ENCODE data around the gene AXIN1.

DNA sequence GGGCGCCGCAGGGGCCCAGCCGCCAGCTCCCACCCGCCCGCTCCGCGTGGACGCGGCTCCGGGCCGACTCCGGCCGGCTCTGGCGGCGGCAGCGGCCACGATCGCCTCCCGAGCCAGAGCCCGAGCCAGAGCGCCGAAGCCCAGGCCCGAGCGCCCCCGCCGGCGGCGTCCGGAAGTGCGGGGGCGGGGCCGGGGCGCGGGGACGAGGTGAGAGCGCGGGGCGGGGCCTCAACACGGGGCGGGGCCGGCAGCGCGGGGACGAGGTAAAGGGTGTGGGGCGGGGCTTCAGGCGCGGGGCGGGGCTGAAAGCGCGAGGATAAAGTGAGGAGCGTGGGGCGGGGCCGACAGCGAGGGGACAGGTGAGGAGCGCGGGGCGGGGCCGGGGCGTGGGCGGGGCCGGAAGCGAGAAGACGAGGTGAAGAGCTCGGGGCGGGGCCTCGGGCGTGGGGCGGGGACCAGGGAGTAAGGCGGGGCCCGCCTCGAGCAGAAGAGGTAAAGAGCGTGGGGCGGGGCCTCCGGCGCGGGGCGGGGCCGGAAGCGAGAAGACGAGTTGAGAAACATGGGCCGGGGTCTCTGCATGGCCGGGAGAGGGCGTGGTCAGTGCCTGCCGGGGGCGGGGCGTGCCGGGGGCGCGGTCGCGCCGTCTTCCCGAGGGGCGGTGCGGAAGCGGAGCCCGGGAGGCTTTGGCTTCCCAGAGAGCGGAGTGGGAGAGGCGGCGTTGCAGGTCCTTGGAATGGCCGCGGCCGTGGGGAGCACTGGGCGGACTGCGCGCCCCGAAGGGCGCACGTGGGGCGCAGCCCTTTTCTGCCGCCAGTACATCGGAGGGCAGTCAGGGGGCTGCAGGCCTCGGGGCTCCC is at the start of gene AXIN1:
- TF ChIP-seq, protein P1, sequence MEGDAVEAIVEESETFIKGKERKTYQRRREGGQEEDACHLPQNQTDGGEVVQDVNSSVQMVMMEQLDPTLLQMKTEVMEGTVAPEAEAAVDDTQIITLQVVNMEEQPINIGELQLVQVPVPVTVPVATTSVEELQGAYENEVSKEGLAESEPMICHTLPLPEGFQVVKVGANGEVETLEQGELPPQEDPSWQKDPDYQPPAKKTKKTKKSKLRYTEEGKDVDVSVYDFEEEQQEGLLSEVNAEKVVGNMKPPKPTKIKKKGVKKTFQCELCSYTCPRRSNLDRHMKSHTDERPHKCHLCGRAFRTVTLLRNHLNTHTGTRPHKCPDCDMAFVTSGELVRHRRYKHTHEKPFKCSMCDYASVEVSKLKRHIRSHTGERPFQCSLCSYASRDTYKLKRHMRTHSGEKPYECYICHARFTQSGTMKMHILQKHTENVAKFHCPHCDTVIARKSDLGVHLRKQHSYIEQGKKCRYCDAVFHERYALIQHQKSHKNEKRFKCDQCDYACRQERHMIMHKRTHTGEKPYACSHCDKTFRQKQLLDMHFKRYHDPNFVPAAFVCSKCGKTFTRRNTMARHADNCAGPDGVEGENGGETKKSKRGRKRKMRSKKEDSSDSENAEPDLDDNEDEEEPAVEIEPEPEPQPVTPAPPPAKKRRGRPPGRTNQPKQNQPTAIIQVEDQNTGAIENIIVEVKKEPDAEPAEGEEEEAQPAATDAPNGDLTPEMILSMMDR (IDR thresholded peaks at IDR 0.05), result peak in 4 of 6 experiments; percentile 31 to 83 (median 52)
- TF ChIP-seq POLR2A (IDR thresholded peaks at IDR 0.05), result peak; percentile 26 to 66

Data from thyroid gland (tissue), 4 donors.